NCI-H1417 treated with DMSO at 0.1 percent for 48 hours (cell line): Measurements from ENCODE around the gene F2RL3.

ENCODE experiments used
- DNase-seq: peaks from one replicate; lab custom pipeline; 2025; lab: John Stamatoyannopoulos, UW

The F2RL3 gene

DNA sequence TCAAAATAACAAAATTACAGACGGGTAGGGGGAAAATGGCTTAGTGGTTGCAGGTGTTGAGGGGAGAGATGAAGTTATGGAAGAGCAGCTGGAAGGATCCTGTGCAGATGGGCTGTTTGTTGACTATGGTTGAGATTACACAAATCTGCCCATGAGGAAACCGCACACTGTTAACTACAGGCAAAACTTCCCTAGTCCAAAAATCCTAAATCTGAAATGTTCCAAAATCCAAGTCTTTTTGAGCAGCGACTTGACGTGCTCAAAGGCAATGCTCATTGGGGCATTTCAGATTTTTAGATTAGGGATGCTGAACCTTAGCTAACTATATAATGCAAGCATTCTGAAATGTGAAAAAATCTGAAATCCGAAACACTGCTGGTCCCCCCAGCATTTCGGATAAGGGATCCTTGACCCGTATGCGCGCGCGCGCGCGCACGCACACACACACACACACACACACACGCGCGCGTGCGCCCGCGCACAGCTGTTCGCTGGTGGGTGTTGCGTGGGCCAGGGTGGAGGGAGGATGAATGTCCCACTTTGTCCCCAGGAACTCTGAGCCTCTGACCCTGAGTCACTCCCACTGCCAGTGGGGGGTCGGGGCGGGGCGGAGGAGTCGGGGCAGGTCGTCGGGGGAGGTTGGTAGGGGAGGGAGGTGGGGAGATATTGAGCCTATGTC is 6.8 kb downstream of the F2RL3 start:
- no peak for DNase-seq

DNA sequence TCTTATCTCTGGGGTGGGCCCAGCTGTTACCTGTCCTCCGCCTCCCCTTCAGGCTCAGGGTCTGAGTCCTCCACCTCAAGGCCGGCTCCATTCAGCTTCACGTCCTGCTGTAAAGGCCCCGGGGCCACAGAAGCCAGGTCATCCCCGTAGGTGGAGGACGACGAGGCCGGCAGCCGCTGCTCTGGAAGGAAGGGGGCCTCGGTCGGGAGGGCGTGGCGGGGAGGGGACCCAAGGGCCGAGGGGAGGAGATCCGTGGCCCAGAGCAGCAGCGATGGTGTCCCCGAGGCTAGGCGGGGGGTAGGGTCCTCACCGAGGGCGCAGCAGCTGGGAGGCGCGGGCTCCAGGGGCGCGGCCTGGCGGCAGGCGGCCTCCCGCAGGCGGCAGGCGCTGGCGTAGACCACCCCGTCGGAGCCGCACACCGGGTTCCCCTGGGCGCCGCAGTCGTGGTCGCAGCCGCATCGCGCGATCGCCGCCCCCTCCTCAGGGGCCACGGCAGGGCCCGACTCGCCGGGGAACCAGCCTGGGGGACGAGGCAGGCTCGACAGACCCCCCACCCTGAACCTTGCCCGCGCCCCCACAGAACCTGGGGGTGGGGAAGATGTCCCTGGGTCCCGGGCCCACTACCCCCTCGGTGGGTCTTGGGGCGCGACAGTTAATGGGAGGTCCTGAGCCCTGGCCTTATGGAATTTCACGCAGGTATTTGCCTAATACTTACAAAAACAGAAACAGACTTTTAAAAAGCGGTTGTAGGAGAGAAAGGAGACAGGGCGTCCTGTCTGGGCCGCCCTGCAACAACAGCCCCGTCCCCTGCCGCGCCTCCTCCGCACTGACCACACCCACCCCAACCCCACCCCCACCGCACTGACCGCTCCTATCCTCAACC is 7.6 kb downstream of the F2RL3 start:
- no peak for DNase-seq

DNA sequence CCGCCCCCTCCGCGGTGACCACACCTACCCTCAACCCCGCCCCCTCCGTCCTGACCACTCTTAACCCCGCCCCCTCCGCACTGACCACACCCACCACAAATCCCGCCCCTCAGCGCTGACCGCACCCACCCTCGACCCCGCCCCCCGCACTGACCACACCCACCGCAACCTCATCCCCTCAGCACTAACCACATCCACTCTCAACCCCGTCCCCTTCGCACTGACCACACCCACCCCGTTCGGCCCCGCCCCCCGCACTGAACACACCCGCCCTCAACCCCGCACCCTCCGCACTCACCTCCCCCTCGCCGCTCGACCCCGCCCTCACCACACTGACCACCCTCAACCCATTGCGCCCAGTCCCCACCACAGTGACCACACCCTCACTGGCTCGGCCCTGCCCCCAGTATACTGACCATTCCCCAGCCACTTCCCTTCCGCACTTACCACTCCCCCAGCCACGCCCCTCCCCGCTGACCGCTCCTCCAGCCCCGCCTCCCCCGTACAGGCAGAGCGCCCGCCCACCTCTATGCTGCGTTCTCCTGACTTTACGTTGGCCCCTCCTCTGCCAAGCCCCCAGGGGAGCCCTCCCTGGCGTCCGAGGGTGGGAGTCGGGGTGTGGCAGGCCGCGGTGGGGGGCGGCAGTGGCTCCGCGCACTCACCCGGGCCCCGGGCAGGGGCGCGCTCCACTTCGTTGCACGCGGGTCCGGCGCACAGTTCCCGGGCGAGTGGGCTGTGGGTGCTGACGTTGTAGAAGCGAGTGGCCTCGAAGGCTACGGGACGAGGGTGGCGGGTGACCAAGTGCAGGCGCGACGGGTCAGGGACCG is 8.4 kb downstream of the F2RL3 start:
- DNase-seq = no peak

DNA sequence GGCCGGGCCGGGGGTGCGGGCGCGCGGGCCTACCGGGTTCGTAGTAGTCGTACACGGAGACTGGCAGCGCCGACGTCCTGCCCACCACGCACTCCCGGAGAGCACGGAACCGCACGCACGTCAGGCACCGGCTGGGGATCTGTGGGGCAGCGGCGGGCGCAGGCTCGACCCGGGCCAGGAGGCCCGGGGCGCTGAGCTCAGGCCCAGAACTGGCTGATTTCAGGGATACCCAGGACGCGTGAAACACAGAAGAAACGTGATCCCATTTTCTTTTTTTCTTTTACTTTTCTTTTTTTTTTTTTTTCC is 9.0 kb downstream of the F2RL3 start:
- DNase-seq = no peak

DNA sequence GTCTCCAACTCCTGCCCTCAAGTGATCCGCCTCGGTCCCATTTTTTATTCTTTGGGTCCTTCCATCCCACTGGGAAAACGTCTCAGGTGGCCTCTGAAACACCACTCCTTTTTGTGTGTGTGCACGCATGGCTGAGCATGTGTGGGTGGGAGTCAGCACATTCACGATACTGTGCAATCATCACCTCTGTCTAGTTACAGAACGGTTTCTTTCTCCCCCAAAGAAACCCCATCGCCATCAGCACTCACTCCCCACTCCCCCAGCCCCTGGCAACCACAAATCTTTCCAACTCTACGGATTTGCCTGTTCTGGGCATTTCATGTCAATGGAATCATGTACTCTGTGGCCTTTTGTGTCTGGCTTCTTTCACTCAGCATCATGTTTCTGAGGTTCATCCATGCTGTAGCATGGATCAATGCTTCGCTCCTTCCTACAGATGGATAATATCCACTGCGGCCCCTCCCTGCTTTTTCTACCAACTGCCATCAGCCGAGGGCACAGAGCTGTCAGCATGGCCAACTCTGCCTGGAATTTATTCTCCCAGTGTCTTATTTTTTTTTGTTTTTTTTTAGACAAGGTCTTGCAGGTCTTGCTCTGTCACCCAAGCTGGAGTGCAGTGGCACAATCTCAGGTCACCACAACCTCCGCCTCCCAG is 9.7 kb downstream of the F2RL3 start:
- DNase-seq = no peak

DNA sequence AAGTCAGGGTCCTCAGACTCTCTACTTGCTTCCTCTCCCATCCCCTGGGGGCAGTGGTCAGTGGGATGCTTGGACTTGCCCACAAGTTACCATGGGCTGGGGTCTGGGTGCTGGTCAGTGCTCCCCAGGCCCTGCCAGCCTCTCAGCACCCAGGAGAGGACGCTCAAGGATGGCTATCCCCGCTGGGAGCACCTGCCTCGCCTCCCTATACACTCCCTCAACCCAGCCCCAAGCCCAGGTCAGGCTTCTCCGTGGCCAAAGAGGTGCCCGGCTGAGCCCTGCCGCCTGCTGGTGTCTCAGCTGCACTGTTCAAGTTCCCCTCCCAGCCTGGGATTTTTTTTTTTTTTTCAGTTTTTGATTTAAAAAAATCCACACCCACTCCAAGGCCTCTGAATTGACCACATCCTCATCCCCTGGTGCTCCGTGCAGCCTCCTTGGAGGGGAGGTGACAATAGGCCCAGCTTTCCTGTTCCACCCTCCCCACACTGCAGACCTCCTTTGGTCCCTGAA is 10.8 kb downstream of the F2RL3 start:
- no peak for DNase-seq

DNA sequence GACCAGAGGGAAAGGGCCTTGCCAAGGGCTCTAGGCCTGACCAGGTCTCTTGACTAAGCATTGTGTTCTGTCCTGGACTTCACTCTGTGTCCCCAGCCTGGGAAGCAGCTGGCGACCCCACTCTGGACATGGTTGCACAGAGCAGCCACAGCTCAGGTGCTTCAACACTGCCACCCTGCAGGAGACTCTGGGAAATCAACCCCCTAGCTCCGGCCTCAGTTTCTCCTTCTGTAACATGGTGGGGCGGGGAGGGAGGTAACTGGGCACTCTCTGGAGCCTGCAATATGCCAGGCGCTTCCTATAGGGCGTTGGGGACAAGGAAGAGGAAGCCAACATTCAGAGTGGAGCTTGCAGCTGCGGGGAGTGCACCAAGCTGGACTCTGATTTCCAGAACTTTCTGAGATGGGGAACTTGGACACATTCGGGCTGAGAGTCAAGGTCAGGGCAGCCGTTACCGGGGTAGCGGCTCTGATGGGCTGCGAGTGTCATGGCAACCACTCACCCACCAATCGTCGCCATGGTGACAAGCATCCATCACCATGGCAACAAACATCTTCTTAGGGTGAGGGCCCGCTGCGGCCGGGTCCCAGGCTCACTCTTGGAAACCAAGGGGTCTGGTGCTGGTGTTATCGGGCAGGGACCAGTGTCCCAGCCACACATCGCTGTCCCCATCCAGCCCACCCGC is 12.8 kb downstream of the F2RL3 start:
- DNase-seq = no peak

DNA sequence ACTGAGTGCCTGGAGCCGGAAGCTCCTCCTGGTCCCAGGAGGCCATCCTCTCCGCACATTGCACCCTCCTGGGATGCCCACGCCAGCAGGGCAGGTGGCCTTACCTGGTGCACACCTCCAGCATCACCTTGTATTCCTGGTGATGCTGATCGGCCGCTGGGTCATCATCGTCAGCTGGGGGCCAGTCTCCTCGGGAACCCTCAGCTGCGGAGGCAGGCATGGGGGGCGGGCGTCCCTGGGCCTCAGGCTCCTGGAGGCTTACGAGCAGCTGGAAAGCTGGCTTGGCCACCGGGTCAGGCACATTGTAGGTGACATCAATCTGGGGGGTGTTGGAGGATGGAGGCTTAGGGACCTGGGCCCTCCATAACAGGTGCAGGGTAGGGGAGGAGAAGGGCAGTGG is 13.7 kb downstream of the F2RL3 start:
- no peak for DNase-seq

DNA sequence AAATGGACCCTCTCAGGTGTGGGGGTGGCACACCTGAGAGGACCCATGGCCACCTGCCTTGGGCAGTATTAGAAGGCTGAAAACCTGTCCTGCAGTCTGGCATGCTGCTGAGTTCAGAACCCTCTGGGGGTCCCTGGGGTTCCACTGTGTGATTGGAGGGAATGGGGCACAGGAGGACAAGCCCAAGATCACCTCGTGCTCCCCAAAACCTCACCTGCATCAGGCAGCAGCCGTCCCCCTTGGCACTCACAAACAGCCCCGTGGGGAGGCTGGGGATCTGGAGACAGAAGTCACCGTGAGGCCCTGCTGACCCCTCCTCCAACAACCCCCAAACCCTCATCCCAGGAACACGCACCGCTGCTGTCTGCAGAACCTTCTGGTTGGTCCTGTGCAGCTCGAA is 14.5 kb downstream of the F2RL3 start:
- DNase-seq = no peak

DNA sequence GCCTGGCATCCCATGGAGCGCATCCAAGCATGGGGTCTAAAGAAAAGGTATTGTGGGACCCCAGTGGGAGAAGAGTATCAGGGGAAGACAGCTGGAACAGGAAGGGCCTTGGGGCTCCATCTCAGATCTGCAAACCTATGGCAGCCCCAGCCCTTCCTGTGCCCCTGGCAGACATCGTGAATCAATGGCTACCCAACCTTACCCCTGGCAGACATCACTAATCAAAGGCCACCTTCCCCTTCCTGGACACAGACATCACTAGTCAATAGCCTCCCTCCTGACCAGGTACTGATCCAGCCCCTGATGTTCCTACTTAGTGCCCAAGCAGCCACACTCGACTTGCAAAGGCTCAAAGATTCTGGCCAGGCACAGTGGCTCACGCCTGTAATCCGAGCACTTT is 15.8 kb downstream of the F2RL3 start:
- DNase-seq = no peak

DNA sequence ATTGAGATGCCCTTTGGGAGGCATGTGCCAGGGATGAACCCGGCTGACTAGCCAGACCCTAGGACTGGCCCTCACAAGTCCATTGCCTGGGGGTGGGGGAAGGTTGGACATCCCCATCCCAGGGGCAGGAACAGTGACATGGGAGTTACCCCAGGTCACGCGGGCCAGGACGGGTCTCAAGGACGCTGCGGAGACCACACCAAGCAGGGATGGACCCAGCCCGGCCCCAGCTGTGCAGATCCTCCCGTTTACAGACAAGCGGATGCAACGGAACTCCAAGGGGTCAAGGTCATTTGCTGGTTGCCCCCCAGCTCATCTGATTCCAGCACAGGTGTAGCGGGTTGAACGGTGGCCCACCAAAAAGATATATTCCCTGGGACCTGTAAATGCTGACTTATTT is 20.0 kb downstream of the F2RL3 start:
- DNase-seq = no peak

DNA sequence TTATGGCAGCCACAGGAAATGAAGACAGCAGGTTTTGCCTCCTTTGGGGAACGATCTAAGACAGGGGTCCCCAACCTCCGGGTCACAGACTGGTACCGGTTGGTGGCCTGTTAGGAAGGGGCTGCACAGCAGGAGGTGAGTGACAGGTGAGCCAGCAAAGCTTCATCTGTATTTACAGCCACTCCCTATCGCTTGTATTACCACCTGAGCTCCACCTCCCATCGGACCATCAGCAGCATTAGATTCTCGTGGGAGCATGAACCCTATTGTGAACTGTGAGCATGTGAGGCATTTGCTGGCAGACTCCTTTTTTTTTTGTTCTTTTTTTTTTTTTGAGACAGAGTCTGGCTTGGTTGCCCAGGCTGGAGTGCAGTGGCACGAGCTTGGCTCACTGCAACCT is 22.2 kb downstream of the F2RL3 start:
- no peak for DNase-seq

DNA sequence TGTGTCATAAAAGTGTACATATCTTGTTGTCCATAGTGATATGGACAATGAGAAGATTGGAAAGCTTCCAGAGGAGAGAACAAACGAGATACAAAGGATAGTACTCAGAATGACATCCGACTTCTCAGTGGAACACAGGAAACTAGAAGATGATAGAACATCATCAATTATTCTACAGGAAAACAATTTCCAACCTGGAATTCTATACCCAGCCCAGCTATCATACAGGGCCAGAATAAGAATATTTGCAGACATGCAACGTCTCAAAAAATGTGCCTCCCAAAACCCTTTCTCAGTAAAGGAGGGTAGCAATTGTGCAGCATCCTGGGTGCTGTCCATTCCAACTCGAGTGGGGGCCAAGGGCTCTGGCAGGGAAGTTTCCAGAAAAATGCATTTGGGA is 24.0 kb downstream of the F2RL3 start:
- DNase-seq = no peak

DNA sequence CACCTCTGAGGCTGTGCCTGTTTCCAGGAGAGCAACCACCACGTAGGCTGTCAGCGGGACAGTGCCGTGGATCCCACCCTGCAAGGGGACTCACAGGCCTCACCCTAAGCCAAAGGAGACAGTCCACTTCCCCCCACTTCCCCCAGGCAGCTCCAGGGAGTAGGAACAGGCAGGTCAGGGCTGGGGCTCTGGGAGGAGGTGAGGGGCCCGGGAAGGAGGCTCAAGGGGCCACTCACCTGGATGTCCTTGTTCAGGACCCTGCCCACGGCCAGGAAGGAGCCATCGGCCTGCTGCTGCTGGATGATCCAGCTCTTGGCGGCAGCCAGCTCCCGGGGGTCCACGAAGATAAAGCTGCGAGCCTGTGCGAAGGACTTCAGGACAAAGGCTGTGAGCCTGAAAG is 25.6 kb downstream of the F2RL3 start:
- no peak for DNase-seq

DNA sequence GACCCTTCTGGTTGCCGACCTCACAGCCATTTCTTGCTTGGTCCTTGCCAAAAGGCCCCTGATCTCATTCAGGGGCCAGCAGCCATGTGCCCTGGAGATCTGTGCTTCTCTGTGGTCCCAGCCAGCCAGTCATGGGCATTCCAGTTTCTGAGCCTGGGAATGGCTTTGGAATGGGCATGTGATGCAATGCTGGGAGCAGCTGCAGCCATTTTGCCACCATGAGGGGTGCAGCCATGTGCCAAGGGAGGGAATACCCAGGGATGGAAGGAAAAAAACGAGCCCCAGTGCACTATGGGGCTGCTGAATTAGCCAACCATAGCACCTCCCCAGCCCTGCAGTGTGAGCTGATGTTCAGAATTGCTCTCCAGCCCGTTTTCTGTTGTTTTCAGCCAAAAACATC is 26.3 kb downstream of the F2RL3 start:
- no peak for DNase-seq

DNA sequence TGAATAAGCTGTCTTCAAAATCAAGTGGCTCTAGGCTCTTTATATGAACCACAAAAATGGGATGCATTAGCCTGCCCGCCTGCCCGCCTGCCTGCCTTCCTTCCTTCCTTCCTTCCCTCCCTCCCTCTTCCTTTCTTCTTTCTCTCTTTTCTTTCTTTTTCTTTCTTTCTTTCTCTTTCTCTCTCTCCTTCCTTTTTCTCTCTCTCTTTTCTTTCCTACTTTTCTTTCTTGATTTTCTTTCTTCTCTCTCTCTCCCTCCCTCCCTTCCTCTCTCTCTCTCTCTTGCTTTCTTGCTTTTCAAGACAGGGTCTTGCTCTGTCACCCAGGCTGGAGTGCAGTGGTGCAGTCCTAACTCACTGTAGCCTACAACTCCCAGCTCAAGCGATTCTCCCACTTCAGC is 26.9 kb downstream of the F2RL3 start:
- DNase-seq = no peak

DNA sequence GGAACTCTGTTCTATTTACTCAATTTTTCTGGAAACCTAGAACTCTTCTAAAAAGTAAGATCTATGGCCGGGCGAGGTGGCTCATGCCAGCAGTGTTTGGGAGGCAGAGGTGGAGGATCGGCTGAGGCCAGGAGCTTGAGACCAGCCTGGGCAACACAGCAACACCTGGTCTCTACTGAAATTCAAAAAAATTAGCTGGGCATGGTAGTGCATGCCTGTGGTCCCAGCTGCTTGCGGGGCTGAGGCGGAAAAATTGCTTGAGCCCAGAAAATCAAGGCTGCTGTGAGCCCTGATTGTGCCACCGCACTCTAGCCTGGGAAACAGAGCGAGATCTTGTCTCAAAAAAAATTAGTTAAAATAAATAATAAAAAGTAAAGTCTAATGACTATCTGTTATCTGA is 28.6 kb downstream of the F2RL3 start:
- no peak for DNase-seq

DNA sequence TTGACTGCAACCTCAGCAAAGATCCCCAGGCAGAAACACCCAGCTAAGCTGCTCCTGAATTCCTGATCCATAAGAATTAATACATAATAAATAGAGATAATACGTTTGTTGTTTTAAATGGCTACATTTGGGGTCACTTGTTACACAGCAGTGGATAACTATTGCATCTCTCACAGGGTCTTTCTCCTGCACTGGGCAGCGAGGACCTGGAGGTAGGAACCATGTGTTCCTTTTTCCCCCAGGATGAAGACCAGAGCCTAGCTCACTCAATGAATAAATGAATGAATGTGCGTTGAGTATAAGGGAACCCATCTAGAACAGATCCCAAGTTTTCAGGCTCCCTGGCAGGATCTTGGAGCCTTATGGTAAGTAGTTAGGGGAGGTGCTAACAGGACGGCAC is 30.7 kb downstream of the F2RL3 start:
- no peak for DNase-seq

DNA sequence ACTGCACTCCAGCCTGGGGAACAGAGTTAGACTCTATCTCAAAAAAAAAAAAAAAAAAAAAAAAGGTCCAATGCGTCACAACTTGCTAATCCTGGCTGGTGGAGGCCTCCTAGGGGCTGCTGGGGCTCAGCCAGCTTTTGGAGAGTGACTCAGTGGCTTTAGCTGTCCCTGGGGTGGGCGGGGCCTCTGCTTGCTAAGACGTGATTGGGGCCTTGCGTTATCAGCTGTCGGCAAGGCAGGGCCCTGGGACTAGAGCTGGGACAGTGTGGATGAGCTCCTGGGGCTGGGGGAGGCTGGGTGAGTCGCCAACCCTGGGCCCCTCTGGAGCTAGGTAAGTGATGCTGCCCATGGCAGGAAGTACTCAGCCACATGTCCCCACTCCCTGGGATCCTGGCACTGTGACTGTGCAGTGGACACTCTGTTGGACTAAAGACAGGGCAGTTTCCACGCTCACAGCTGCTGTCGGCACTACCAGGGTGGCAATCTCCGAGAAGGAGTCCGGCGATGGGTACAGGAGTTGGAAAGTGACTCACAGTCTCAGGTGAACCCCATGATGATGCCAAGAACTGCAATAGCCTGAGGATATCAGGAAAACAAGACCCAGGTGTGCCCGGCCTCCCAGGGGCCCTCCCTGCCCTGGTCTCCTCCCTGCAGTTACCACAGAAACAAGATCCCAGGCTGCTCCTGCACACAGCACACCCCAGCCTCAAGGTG is 32.2 kb downstream of the F2RL3 start:
- DNase-seq = no peak

DNA sequence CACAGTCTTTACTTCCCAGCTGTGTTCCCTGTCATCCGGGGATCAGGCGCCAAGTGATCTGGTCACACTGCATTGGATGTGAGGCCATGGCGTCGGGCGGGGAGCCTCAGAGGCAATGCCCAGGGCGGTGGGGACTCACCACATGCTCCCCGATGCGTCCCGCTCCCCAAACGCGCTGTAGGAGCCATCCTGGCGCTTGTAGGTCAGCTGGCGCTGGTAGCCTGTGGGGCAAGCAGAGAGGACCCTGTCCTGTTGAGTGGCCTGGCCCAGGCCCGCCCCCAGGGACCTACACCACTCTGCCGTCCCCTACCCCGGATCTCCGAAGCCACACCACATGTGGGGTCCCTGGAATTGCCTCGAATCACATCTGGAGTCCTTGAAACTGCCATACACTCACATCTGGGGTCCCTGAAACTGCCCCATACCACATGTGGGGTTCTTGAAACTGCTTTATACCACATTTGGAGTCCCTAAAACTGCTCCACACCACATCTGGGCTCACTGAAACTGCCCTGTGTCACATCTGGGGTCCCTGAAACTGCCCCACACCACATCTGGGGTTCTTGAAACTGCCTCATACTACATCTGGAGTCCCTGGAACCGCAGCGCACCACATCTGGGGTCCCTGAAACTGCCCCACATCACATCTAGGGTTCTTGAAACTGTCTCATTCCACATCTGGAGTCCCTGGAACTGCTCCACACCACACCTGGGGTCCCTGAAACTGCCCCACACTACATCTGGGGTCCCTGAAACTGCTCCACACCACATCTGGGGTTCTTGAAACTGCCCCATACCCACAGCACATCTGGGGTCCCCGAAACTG is 33.2 kb downstream of the F2RL3 start:
- DNase-seq = no peak
